Heart left ventricle (tissue), 13 donors: ENCODE measurements around the gene PRG3.

Experiments used
- POLR2A ChIP-seq, 2 donors: fragments of 450-650 bp; IDR thresholded peaks; one replicate each; pipeline ENCODE4 v1.6.1; 2017; ENCODE audit warnings: antibody characterized with exemption in 2 of 2, mild to moderate bottlenecking in 2 of 2, moderate library complexity in 2 of 2
- TF ChIP-seq, protein P1 (sequence below), 12 donors: fragments of 200-600 bp; sonication (generic) in 4 of 12; IDR thresholded peaks; one replicate each; pipeline versions ENCODE4 v1.5.0 to v1.8.0; 2018 to 2022; ENCODE audit warnings: antibody characterized with exemption in 12 of 12, mild to moderate bottlenecking in 5 of 12
- donor health status: ischemic (EF 13 %, LVEDD 7.1; RV severe dilation, severe dysfunction).
- donor health status: DM: no; HTN: yes; CAD: no.
- donor health status: DM: no; HTN: no; CAD: no.
- donor health status: ischemic (EF 25% LVEDD 6.9; RV normal size, moderate dysfunction).
- donor health status: ischemic (EF 25% LVEDD 5.7; RV mildly dilated, moderate dysfunction).
- donor health status: ischemic (EF 35%, LVEDD 5.7; RV mildly dilated, moderate dysfunction).
- donor health status: nonischemic (EF 11% LVEDD 7.7; RV severe dilation, severe dysfunction).
- donor health status: DM: yes; HTN: yes; CAD: no.
- donor health status: PGD.
- donor health status: ischemic (EF 29% LVEDD 5.4; RV normal size, mild dysfunction).
- donor health status: nonischemic (EF 23%, LVEDD 6.1; RV moderate dilation, normal function).

DNA sequence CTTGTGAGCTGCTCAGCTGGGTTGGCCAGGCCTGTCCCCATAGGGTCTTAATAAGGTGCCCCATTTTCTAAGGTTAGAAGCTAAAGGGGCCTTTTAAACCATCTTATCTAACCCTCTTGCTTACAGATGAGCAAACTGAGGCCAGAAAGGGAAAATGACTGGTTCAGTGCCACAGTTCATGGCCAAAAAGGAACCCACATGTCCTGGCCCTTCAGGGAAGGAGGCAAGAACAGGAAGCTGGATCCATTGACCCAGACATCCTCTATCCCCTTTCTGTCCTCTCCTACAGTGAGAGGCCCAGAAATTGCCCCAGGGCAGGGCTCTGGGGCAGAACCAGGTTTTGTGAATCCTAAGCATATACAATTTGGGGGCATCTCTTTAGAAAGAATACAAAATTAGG is 10.0 kb downstream of the PRG3 start:
- TF ChIP-seq, protein P1, sequence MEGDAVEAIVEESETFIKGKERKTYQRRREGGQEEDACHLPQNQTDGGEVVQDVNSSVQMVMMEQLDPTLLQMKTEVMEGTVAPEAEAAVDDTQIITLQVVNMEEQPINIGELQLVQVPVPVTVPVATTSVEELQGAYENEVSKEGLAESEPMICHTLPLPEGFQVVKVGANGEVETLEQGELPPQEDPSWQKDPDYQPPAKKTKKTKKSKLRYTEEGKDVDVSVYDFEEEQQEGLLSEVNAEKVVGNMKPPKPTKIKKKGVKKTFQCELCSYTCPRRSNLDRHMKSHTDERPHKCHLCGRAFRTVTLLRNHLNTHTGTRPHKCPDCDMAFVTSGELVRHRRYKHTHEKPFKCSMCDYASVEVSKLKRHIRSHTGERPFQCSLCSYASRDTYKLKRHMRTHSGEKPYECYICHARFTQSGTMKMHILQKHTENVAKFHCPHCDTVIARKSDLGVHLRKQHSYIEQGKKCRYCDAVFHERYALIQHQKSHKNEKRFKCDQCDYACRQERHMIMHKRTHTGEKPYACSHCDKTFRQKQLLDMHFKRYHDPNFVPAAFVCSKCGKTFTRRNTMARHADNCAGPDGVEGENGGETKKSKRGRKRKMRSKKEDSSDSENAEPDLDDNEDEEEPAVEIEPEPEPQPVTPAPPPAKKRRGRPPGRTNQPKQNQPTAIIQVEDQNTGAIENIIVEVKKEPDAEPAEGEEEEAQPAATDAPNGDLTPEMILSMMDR (IDR thresholded peaks at IDR 0.05), result no peak
- TF ChIP-seq POLR2A (IDR thresholded peaks at IDR 0.05), result no peak
